KBM-7 (cell line): ENCODE results near the gene SBK2.
A peak's percentile ranks its signal among the peaks of the same experiment; 100 is the strongest.
"Not testable (repeated sequence)": the region's sequence is repeated elsewhere in the genome, so short reads cannot be mapped to it uniquely, and the experiment has no call there.

Experiments used
- DNase-seq: peaks from one replicate; pipeline ENCODE4 v3.0.0-alpha.2; 2015
- in situ Hi-C: fragments of 300-500 bp; cut with MboI; formaldehyde crosslinking; loops from 2 replicates; pipeline ENCODE4 v1.14.3; 2020; ENCODE audit warnings: low sequenced_read_pairs, low pct_unique_long_range_greater_than_20kb, mixed read lengths

SBK2 gene

DNA sequence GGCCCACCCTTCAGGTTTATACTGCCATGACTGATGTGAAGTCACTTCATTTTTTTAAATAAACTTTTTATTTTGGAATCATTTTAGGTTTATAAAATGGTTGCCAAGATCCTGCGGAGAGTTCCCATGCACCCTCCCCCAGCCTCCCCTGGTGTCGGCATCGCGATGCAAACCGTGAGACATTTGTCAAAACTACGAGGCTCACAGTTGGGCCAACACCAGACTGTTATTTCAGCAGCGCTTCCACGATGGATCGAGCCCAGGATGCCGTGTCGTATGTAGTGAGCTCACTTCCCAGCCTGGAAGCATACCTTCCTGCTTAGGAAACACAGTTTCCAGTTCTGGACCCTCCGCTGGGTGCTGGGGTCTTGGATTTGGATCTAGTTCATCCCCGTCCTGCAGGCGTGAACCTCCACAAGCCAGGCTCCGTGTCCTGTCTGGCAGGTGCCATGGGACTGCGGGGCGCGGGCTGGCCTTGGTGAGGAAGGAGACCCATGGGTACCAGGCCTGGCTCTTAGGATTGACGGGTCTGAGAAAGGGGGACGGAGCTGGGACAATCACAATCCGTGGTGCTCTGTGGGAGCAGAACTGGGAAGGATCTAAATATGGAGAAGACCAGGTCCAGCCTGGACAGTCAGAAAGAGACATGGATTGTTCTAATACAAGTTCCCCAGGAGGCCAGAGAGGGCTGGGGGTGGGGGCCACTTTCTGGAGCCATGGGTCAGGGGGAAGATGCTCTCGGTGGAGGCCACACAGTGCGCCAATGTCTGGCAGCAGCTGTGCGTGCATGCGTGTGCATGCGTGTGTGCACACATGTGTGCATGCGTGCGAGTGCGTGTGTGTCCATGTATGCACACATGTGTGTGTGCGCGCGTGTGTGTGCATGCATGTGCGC, 2.4 kb upstream of the SBK2 start:
- in situ Hi-C loops, result no loop called here
- DNase-seq, result no peak

DNA sequence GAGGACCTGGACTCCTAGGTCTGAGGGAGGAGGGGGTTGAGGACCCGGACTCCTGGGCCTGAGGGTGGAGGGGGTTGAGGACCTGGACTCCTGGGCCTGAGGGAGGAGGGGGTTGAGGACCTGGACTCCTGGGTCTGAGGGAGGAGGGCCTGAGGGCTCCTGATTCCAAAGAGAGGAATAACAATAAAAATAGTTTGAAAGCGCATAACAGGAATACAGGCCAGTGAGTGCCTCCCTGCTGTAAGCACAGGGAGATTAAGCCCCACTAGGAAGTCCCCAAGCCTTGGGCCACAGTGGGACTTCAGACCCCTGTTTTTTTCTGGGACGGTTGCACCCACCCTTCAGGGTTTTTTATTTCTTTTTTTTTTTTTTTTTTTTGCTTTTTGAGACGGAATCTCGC, 1.2 kb upstream of the SBK2 start:
- in situ Hi-C loops, result no loop called here
- DNase-seq, result no peak

DNA sequence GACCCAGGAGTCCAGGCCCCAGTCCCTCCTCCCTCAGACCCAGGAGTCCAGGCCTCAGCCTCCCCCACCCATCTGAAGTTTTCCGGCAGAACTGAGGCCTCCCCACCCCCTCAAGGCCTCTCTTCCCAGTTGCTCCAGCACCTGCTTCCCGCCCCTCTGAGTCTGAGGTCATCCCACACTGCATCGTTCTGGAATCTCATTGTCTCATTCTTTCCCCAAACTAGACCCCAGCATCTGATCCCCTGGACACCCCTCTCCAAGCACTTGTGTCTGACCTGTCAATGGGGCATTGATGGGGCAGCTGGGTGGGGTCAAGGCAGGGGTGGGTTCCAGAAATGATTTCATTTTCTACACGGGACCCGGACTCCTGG, 793 bp upstream of the SBK2 start:
- in situ Hi-C loops, result no loop called here
- DNase-seq, result no peak

DNA sequence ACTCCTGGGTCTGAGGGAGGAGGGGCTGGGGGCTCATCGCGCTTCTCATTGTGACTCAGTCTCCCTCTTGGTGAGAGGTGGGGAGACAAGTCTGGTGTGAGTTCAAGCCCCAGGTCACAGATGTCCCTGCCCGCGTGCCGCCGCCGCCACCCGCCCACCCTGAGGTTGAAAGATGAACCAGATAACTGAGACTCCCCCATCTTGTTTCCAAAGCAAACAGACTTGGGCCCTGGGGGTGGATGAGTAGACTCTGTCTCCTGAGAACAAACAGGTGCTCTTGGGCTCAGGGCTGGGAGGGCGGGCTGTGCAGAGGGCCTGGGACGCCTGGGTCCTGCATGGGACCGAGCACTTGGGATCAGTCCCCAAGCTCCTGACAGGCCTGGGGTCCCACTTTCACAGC, 567 bp downstream of the SBK2 start:
- DNase-seq, result no peak
- in situ Hi-C loops, result no loop called here

DNA sequence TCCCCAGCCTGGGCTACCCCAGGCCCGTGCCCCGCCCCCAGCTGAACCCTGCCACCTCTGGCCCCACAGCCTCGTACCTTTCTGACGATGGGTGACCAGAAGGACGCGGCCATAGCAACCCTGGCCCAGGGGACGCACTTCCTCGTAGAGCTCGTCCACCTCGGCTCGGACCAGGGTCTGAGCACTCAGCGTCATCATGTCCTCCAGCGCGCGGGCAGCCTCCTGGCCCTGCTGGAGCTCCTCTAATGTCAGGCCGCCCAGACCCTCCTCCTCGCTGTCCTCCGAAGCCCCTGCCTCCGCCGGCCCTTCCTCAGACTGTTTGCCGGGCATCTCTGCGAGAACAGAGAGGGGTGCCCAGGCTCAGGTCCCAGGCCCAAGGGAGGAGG, 975 bp downstream of the SBK2 start:
- in situ Hi-C loops, result no loop called here

DNA sequence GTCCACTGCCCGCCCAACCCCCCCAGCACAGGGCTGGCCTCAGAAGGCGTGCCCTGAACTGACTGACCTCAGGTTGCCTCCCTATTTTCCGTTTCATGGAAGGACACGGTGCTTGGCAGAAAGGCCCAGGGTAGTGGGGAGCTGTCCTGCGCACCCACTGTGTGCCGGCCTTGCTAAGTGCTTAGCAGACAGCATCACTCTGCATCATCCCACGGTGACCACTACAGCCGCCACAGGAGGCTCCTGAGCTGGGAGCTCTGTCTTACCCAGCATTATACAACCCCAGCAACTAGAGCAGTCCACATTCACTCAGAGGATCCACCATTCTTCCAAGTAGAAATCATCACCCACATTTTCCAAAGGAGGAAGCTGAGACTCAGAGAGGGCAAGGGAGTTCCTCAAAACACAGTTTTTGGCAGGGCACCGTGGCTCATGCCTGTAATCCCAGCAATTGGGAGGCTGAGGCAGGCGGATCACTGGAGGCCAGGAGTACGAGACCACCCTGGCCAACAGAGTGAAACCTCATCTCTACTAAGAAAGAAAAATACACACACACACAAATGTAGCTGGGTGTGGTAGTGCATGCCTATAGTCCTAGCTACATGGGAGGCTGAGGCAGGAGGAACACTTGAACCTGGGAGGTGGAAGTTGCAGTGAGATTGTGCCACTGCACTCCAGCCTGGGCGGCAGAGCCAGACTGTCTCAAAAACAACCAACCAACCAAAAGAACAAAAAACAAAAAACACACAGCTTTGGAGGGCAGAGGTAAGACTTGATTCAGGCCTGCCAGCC, 1.6 kb downstream of the SBK2 start:
- no peak for DNase-seq
- in situ Hi-C loops, result no loop called here

More for the DNA sequence above, 975 bp downstream of the SBK2 start:
- no peak for DNase-seq

DNA sequence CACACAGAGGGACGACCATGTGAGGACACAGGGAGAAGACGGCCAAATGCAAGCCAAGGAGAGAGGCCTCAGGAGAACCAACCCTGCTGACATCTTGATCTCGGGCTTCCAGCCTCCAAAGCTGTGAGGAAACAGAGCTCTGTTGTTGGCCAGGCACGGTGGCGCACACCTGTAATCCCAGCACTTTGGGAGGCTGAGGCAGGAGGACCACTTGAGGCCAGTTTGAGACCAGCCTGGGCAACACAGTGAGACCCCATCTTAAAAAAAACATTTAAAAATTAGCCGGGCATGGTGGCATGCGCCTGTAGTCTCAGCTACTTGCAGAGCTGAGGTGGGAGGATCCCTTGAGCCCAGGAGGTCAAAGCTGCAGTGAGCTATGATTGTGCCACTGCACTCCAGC, 2.7 kb downstream of the SBK2 start:
- in situ Hi-C loops, DNase-seq: not testable (repeated sequence)

DNA sequence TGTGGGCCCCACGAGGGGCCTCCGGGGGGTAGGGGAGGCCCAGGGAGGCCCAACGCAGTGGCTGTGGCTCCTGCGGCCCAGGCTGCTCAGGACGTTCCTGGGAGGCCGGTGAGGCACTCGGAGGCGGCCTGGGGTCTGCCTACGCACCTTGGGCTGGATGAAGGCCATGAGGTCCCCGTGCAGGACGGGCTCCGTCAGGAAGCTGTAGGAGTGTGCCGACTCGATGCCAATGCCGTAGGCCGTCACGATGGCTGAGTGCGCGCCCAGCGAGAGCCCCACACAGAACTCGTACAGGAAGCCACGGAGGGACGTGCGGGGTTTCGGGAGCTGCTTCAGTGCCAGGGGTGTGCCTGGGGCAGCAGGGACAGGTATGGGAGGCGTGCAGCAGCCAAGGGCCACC, 5.9 kb downstream of the SBK2 start:
- in situ Hi-C loops, result no loop called here

DNA sequence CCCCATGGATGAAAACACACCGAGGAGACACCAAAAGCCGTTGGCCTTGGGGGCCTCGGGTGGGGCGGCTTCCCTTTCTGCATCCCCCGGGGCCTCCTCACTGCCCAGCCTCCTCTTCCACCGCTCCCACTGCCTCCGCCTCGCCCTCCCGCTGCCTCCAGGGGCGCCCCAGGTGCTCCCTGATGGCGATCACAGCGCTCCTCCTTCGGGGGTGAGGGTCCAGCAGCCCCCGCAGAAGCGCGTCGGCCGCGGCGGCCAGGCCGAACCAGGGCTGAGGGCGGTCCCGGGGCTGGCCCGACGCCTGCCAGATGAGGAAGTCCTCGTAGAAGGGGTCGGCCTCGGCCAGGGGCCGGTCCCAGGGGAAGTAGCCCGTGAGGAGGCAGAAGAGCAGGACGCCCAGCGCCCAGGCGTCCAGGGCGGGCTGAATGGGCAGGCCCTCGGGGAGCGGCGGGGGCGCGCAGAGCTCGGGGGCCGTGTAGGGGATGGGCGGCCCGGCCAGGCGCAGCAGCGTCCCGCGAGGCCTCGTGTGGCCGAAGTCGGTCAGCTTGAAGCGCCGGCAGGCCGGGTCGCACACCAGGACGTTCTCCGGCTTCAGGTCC, 7.2 kb downstream of the SBK2 start:
- in situ Hi-C loops, result no loop called here
- no peak for DNase-seq

More for the DNA sequence above, 5.9 kb downstream of the SBK2 start:
- no peak for DNase-seq

DNA sequence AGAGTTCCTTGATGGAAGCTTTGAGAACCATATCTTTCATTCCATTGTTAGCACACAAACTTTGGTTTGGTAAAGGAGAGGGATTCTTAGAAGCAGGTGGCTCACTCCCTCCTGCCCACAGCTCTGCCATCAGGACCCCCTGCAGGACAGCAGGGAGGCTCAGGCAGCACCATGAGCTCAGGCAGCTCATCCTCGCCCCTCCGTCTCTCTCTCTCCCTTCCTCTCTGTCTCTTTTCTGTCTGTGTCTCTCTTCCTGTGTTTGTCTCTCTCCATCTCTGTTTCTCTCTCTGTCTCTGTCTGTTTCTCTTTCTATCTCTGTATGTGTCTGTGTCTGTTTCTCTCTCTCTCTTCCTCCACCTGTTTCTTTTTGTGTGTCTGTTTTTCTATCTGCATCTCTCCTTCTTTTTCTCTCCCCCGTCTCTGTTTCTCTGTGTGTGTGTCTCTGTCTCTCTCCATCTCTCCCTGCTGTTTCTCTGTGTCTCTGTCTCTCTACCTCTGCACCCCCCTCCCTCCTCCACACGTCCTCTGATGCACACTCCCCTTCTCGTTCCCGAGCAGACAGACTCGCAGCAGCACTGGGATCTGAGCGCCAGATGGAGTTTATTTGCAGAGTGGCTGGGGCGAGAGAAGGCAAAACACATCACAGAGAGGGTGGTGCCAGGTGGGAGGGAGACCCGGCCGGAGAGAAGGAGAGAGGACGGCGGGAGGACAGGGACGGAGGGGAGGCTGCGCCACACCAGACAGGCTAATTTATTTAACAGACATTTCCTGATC, 8.7 kb downstream of the SBK2 start:
- no peak for DNase-seq
- in situ Hi-C loops, result no loop called here

DNA sequence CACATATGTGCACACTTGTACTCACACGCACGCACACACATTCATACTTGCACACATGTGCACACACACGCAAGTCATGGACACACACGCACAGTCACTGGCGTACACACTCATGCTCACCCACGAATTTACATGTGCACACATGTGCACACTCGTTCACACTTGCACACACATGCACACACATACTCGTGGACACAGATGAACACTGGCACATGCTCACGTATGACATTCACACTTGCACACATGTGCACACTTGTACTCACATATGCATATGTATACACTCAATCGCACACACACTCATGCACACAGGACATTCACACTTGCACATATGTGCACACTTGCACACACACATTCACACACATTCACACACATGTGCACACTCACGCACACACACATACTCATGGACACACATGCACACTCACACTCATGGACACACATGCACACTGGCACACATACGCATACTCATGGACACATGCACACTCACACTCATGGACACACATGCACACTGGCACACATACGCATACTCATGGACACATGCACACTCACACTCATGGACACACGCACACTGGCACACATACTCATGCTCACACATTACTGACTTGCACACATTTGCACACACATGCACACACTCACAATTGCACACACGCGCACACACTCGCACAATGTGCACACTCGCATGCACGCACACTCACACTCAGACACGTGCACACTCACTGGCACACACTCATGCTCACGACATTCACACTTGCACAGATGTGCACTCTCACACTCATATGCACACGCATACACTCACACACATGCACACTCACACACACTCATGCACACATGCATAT, 9.5 kb downstream of the SBK2 start:
- in situ Hi-C loops, result no loop called here
- DNase-seq, result no peak

DNA sequence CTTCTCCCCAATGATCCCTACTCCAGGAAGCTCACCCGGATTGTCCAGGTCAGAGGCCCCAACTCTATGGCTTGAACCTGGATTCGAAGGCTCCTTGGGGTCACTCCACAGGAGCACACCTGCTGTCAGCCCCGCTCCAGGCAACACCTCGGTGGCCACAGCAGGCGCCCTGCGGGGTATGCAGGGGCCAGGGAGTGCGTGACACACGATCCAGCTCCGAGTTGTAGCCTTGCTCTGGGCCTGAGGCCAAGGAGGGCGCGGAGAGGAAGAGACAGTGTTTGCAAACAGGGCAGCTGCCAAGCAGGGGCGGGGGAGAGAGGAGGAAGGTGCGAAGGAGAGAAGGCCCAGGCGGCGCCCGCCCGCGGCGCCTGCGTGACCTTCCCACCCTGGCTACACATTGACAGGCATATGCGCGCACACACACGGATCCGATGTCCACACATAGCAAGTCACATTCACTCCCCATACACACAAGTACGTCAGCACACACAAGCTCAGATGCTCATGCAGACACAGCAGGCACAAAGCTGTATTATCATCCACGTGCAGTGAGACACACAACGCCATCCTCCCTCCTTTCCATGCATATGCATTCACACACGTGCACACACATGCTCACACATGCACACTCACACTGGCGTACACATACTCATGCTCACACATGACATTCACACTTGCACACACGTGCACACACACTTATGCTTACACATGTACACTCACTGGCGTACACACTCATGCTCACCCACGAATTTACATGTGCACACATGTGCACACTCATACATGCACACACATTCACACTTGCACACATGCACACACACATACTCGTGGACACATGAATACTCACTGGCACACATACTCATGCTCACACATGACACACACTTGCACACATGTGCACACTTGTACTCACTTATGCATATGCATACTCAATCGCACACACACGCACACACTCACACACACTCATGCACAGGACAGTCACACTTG, 10.4 kb downstream of the SBK2 start:
- in situ Hi-C loops, result no loop called here
- peak; percentile 67 for DNase-seq

DNA sequence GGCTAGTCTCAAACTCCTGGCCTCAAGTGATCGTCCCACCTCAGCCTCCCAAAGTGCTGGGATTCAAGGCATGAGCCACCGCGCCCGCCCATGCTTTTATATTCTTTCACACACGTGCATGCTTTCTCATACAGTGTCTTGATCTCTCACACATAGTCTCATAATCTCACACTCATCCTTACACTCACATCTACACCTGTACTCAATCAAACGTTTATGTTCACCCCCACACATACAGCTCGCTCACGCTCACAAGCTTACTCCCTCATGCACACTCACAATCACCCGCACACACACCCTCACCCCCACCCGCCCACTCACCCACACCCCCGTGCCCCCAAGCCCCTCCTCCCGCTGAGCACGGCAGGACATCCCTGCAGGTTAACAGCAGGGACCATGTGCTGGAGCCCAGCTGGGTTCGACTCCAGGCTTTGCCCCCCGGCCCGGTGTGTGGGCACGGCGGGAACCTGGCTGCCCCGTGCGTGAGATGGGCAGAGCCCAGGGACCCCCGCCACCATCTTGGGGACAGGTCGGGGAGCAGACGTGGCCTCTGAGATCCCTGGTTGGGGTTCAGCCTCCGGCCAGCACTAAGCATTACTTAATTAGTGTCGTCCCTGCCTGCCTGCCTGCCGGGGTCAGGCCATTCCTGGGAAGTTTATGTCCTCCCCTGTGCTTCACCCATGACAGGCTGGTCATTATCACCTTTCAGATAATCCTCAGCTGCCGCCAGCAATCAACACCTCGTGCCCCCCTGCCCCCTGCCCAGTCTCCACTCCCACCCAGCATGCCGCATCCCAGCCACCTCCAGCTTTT, 11.4 kb downstream of the SBK2 start:
- no peak for DNase-seq
- in situ Hi-C loops, result no loop called here

DNA sequence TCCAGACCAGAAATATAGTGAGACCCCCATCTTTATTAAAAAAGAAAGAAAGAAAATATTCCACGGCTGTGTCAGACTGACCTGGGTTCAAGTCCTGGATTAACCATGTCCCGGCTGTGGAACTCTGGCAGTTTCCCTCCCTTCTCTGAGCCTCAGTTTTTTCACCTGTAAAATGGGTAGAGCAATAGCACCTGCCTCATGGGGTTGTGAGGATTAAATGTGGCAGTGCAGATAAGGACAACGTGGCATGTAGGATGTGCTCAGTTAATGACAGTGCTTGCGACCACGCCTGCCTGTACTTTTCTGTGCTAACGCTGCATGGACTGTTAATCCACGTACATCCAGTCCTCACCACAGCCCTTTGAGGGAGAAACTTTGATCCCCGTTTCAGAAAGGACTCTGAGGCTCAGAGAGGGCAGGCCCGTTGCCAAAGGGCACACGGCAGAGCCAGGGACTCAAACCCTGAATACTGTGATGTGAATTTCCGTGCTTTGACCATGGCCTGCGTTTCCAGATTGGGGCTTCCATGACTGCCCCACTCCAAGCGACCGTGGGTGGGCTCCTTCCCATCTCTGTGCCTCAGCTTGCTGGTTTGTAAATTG, 16.1 kb downstream of the SBK2 start:
- in situ Hi-C loops, result no loop called here
- DNase-seq, result no peak

DNA sequence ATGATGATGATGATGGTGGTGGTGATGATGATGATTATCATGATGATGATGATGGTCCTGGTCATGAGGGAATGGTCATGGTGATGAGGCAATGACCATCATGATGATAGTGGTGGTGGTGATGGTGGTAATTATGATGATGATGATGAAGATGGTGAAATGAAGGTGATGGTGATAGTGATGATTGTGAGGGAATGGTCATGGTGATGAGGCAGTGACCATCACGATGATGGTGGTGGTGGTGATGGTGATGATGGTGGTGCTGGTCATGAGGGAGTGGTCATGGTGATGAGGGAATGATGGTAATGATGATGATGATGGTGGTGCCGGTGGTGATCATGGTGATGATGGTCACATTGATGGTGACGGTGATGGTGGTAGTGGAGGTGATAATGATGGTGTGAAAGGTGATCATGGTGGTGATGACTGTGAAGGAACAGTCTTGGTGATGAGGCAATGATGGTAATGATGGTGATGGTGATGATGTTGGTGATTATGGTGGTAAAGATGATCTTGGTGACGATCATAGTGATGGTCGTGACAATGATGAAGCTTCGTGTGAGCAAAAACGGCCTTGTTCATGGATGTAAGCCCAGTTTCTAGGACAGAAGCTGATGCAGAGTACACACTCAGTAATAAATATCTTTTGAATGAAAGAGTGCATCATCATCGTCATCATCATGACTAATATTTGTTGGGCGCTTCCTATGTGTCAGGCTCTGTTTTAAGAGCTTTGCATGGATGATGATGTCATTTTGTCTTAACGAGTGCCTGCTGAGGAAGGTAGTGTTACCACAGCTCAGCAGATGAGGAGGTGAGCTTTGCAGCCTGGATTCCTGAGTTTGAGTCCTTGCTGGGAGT, 17.3 kb downstream of the SBK2 start:
- in situ Hi-C loops, result no loop called here
- no peak for DNase-seq
